ENCODE data around the gene TCEAL6.
"Not testable (repeated sequence)": the region's sequence is repeated elsewhere in the genome, so short reads cannot be mapped to it uniquely, and the experiment has no call there.

Gene TCEAL6

DNA sequence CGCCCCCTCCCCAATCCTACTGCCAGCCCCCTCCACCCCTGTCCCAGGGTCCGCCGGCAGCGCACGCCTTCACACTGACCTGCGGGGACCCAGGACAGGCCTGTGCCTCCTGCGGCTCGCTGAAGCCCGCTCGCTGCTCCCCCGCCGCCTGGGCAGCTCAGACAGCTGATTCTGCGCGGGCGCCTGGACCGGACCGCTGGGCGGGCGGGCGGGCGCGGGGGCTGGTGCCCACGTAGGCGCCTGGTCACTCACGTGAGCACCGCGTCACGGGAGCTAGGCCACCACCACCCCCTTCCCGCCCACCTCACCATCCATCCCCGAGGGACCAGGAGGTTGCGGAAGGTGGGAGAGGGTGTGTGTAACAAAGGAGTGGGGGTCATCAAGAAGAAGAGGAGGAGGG, at the start of gene TCEAL6:
Gene TCEAL6 (minus strand): TSS at position 208 of the 400 bp plus-strand sequence.
- not testable (repeated sequence) for DNase-seq (ENCODE audit: low read depth)

DNA sequence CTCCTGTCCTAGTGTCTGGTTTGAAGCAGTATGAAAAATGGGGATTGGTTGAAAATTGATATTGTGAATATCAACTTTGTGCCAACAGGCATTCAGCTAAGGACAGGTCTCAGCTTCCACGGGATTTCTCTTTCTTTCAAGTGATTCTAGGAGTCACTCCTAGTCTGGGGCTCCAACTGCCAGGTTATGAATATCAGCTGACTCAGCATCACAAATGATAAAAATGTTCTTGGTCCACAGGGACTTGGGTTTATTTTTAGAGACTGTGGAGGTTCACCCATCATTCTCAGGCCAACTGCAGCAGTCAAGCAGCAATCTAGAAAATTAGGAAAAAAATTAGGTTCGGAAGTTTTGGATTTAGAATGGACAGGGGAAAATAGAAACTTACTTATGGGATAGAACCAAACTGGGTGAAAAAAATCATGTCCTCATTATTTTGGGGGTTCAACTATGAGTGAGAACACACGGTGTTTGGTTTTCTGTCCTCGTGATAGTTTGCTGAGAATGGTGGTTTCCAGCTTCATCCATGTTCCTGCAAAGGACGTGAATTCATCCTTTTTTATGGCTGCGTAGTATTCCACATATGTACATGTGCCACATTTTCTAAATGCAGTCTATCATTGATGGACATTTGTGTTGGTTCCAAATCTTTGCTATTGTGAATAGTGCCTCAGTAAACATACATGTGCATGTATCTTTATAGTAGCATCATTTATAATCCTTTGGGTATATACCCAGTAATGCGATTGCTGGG, 43.9 kb upstream of the TCEAL6 start:
- no peak for DNase-seq (ENCODE audit: low read depth)

DNA sequence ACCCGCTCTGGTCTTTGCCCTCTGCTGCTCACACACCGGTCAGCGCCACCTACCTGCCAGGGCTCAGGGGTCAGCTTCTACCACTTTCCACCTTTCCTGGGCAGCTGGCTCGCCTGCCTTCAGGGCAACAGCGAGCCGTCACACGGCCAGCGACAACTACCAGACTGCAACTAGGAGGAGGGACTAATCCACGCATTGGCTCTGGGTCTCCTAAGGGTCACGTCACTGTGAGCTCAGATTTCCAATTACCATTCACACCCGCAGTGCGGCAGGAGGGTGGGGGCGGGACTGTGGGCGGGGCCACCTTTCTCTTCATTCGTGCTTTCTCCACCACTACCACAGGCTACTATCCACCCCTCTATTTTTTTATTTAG, 13.5 kb upstream of the TCEAL6 start, which contains the start of gene BEX5:
Gene BEX5 (minus strand): TSS at position 172 of the 374 bp plus-strand sequence. CDS start 1,712 bp downstream, outside the sequence.
- DNase-seq (ENCODE audit: low read depth): peak; percentile 22

DNA sequence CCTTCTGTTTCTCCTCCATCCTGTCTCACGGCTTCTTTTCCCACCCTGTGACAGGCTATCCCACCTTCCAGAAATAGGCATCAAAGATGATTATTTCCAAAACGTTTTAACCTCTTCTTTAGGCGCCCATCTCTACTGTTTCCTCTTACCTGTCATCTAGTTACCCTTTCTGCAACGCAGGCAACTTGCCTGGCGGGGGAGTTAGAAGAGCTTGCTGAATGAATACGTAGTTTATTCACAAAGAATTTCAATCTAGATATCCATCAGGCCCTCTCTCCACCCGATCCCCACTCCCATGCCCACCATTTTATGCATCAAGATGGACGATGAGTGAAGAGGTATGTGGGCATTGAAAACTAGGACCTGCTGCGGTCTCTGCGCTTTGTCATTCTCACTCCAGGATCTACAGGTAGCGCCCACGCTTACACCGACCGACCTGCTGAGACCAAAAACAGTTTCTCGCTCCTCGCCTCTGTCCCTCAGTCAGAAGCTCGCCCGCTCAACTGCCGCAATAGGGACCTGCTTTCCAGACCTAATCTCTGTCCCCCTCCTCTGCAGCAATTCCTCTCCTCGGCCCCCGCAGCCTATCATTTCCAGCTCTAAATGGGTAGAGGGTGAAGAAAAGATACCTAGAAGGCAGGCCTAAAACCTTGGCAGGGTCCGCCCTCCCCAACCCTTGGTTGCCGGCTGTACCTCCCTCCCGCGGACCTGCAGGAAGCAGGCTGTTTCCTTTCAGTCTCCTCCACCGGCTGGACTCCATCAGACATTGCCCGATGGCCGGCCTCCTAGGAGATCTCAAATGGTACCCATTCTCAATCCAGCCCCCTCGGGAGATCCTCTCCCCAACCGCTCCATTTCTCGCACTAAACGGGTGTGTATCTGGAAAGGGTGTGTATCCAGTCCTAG, 12.9 kb upstream of the TCEAL6 start:
- DNase-seq (ENCODE audit: low read depth): no peak

DNA sequence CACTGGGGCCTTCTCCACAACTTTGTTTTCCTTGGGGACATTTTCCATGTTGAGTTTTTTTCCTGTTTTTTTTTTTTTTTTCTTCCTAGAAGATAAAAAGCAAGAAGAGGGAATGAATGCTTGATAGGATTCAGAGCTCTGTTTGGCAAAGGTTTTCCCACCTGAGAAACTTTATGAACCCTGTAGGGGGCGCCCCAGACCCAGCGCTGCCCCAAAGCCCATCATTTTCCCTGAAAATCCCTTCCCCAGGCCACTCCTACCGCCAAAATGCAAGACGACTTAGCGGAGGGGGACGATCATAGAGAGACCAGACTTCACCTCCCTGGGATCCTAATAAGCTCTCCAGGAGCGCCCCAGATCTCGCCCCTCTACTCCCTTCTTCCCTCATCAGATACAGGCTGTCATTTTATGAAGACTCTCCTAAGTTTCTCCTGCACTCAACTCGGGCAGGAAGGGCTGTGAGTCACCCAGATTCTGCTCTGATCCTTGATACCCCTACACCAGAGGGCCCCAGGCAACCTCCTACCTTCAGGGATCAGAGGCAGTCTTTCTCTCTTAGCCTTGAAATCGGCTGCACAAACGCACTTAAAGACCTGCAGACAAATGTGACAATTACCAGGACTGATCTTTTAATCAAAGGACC, 12.1 kb upstream of the TCEAL6 start:
- no peak for DNase-seq (ENCODE audit: low read depth)

DNA sequence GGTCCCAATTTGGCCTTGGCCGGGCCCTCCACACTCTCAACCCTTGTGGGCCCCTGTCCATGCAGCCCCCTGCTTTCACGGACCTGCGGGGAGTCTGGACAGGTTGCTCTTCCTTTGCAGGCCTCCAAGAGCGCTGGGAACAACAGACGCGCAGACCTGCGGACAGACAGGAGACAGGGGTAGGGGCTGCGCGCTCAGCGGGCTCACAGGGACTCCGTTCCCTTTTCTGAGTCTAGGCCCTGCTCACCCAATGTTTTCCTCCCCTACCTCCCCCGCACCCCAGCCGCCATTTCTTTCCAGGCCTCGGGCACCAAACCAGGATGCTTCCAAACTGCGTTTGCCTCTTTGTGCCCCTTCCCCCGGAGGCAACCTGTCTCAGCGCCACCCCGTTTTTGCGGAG, 650 bp downstream of the TCEAL6 start:
- DNase-seq (ENCODE audit: low read depth): not testable (repeated sequence)

DNA sequence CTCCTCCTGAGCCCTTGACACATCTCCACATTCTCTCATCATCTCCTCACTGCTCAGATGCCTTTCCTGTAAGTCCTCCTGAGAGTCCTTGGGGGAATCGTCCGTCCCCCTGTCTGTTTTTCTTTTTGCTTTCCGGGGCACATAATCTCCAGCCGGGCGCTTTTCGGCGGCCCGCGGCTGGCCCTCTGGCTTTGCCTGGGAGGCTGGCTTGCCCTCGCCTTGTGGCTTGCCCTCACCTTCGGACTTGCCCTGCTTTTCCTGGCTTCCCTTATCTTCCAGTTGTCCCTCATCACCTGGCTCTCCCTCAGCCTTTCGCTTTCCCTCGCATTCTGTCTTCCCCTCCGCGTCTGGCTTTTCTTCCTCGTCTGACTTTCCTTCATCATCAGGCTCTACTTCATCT, 1.4 kb downstream of the TCEAL6 start:
- DNase-seq (ENCODE audit: low read depth): not testable (repeated sequence)

DNA sequence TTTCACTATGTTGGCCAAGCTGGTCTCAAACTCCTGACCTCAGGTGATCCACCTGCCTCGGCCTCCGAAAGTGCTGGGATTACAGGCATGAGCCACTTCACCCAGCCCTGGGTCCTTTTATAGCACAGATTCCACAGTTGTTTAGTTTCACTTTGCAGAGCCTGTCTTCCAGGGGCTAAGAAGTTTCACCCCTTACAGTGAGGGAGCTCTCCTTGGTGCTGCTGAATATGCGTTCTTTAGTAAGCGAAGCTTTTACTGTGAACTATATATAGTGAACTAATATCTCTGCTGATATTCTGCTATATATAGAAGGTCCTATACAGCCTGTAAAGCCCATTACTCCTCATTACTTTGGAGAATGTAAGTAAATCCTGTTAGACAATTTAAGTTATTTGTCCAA, 4.2 kb downstream of the TCEAL6 start:
- DNase-seq (ENCODE audit: low read depth): no peak

DNA sequence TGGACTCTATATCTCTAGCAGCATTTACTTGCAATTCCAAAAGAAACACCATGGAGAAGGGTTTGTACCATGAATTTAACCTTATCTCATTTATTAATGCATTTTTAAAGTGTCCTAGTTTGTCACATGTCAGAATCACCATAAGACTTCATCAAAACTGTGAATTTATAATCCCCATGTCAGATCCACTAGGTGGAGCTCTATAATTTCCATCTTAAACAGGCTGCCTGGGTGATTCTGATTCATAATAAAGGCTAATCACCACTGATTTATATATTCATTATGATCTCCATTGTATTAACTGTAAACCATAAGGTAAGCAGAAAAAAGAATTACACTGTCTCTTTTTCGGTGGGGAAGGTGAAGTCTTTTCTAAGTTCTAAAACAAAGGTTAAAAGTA, 12.8 kb downstream of the TCEAL6 start:
- DNase-seq (ENCODE audit: low read depth): no peak

DNA sequence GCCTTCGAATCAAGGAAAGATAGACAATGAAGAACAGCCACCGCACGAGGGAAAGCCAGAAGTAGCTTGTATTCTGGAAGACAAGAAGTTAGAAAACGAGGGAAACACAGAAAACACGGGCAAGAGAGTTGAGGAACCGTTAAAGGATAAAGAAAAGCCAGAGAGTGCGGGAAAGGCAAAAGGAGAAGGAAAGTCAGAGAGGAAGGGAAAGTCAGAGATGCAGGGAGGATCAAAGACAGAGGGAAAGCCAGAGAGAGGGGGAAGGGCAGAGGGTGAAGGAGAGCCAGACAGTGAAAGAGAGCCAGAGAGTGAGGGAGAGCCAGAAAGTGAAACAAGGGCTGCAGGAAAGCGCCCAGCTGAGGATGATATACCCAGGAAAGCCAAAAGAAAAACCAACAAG, 15.4 kb downstream of the TCEAL6 start:
- no peak for DNase-seq (ENCODE audit: low read depth)

DNA sequence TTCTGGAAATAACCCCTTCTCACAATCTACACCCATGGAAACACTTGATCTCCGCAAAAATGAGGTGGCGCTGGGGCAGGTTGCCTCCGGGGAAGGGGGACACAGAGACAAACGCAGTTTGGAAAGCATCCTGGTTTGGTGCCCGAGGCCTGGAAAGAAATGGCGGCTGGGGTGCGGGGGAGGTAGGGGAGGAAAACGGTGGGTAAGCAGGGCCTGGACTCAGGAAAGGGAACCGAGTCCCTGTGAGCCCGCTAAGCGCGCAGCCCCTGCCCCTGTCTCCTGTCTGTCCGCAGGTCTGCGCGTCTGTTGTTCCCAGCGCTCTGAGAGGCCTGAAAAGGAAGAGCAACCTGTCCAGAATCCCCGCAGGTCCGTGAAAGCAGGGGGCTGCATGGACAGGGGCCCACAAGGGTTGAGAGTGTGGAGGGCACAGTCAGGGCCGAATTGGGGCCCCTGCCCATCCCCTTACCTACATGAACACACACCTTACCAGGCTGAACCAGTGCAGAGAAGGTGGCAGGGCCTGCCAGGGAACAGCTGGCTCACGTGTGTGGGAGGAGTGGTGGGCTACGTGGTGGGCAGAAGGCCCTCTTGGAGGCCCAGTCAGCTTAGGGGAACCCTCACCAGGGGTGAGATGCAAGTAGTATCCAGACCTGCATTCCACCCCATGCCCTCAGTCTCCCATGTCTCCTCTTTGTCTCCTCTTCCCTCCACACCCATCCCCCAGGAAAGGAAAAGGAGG, 16.0 kb downstream of the TCEAL6 start:
- not testable (repeated sequence) for DNase-seq (ENCODE audit: low read depth)

DNA sequence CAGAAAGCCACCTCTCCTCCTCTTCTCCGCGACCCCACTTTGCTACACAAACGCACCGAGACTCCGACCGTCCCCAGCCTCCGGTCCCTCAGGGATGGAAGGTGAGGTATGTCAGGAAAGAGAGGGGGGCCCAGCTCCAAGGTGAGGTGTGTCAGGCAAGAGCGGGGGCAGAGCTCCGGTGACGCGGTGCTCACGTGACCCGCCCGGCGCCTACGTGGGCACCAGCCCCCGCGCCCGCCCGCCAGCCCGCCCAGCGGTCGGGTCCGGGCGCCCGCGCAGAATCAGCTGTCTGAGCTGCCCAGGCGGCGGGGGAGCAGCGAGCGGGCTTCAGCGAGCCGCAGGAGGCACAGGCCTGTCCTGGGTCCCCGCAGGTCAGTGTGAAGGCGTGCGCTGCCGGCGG, 16.8 kb downstream of the TCEAL6 start, which contains the start of gene TCEAL2:
Gene TCEAL2 (plus strand): TSS at position 244 of the 400 bp plus-strand sequence. CDS start 1,152 bp downstream, outside the sequence.
- DNase-seq (ENCODE audit: low read depth): not testable (repeated sequence)

DNA sequence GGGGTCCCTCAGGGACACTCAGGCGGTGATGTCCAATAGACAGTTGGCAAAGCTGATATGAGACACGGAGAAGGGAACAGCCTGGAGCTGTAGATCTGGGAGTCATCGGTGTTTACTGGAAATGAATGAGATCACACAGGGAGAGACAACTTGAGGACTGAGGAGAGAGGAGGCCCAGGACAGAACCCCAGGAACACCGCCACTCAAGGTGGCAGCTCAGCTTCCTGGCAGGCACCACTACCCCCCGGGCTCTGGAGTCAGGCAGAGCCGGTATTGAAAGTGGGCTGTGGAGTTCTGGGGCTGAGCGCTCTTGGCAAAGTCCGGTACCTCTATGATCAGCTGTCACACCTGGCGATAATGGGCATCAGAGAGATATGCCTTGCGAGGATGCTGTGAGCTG, 17.3 kb downstream of the TCEAL6 start:
- DNase-seq (ENCODE audit: low read depth): not testable (repeated sequence)

DNA sequence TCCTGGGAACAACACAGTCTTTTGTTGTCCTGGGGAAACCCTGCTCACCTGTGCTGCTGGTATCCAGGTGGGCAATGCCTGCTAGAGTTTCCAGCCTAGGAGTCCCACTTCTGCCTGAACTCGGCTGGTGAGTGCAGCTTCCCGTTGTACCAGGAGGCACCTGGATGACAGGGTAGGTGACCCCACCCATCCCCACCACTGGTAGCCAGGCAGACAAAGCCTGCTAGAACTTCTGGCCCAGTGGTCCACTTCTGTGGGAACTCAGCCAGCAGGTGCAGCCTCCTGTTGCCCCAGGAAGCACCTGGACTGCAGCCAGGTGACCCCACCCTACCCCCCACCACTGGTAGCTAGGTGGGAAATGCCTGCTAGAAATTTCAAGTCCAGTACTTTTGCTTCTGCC, 26.5 kb downstream of the TCEAL6 start:
- DNase-seq (ENCODE audit: low read depth): no peak

DNA sequence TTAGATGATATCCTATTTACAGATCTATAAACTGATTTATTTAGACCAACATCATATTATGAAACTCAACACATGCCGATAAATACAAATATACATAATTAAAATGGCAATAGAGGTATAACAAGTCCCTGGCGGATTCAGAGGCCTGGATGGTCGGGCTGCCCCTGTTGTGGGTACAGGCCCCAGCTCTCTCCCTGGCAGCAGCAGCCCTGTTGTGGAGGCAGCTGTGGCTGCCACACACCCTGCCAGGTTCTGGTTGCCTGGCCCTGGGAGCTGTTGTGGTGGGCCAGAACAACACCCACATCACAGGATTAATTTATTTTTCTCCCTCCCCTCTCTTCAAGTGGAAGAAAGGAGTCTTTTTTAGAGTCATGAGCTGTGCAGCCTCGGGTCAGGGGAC, 28.9 kb downstream of the TCEAL6 start:
- no peak for DNase-seq (ENCODE audit: low read depth)

Measured in activated T-helper 1 cell treated with Interleukin-2 at 50 U/mL for 16 hours (primary cell).